Transverse colon (tissue), 4 donors: ENCODE results near the gene CIPC.

Experiments used
- EP300 ChIP-seq: sonication (generic); formaldehyde crosslinking; IDR thresholded peaks from one replicate; pipeline ENCODE4 v1.6.1; 2017; ENCODE audit warnings: antibody characterized with exemption, low read depth
- POLR2A ChIP-seq: fragments of 450-650 bp; IDR thresholded peaks from one replicate; pipeline ENCODE4 v1.6.1; 2016; ENCODE audit warnings: antibody characterized with exemption, mild to moderate bottlenecking, moderate library complexity
- POLR2AphosphoS5 ChIP-seq, 3 donors: sonication (generic); formaldehyde crosslinking; IDR thresholded peaks; one replicate each; pipeline ENCODE4 v1.6.1; 2016; ENCODE audit warnings: antibody characterized with exemption in 3 of 3
- TF ChIP-seq, protein P1 (sequence below), 5 experiments: fragments of 200-600 bp in 3 of 5; fragments of 450-650 bp in 2 of 5; sonication (generic) in 3 of 5; IDR thresholded peaks; 1 replicate in 2 of 5; 2 replicates in 3 of 5; pipeline ENCODE4 v1.5.1; 2016 to 2017; ENCODE audit warnings: antibody characterized with exemption in 5 of 5, inconsistent platforms in 3 of 5, mild to moderate bottlenecking in 2 of 5, moderate library complexity in 1 of 5

GRCh38 chr14:77124345-77125280 lies 26.6 kb downstream of the CIPC start:
- TF ChIP-seq, protein P1, sequence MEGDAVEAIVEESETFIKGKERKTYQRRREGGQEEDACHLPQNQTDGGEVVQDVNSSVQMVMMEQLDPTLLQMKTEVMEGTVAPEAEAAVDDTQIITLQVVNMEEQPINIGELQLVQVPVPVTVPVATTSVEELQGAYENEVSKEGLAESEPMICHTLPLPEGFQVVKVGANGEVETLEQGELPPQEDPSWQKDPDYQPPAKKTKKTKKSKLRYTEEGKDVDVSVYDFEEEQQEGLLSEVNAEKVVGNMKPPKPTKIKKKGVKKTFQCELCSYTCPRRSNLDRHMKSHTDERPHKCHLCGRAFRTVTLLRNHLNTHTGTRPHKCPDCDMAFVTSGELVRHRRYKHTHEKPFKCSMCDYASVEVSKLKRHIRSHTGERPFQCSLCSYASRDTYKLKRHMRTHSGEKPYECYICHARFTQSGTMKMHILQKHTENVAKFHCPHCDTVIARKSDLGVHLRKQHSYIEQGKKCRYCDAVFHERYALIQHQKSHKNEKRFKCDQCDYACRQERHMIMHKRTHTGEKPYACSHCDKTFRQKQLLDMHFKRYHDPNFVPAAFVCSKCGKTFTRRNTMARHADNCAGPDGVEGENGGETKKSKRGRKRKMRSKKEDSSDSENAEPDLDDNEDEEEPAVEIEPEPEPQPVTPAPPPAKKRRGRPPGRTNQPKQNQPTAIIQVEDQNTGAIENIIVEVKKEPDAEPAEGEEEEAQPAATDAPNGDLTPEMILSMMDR (IDR thresholded peaks at IDR 0.05), result peak; percentile 25 to 65 (median 58)
- TF ChIP-seq POLR2A (no peak), POLR2AphosphoS5 (IDR thresholded peaks at IDR 0.05) (peak in 1 of 3 donors; percentile 30), EP300 (no peak)
